SIG-M5 treated with dmso at 0.1 percent for 504 hours (cell line): ENCODE data around the gene RAB11FIP3.
"Not testable (repeated sequence)": the region's sequence is repeated elsewhere in the genome, so short reads cannot be mapped to it uniquely, and the experiment has no call there.

ENCODE experiments used
- DNase-seq: peaks from one replicate; lab custom pipeline; 2025; ENCODE audit not compliant: unreplicated experiment; lab: John Stamatoyannopoulos, UW

Gene RAB11FIP3

GRCh38 chr16:392450-393030 is 32.9 kb upstream of the RAB11FIP3 start:
- peak; percentile 79 for DNase-seq

GRCh38 chr16:396199-396598 is 29.2 kb upstream of the RAB11FIP3 start:
- DNase-seq, result no peak

DNA sequence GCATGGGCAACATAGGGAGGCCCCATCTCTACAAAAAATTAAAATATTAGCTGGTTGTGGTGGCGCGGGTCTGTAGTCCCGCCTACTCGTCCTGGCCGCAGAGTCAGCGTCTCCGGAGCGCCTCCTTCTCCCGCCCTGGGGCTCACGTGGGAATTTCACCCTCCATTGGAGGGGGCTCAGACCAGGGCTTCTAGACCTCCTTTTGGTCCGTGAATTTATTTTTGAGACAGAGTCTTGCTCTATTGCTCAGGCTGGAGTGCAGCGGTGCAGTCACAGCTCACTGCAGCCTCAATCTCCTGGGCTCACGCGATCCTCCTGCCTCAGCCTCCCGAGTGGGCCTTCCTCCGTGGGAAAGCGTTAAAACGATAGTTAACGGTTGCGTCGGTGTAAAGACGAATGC is 28.8 kb upstream of the RAB11FIP3 start:
- peak; percentile 52 for DNase-seq

GRCh38 chr16:397135-397661 is 28.3 kb upstream of the RAB11FIP3 start, which contains the start of gene NME4:
Gene NME4 (plus strand): TSS chr16:397199. CDS start chr16:397223, 24 bp downstream.
- DNase-seq, result peak; percentile 23

DNA sequence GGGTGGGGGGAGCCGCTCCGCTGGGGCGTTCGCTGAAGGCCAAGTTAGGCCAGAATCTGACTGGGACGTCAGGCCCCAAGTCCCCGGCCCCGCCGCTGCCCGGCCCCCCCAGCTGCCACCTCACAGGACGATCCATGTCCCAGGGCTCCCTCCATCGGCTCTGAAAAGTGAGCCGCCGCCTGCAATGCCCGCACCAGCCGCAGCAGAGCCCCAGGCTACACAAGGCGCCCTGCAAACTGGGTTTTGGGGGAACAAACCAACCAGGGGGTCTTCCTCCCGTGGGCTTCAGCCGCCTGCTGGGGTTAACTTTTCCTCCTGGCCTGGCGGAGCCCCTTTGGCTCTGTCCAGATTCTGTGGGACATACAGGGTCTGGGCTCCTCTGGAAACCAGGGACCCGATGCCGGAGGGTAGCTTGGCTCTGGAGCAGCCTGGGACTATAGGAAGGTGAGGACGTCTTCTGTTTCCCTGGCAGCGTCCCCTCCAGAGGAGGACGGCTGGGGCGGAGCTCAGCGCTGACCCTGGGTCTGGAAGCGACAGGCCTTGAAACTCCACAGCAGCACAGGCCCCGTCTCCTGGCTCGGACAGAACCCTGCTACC is 27.6 kb upstream of the RAB11FIP3 start:
- peak; percentile 70 for DNase-seq

DNA sequence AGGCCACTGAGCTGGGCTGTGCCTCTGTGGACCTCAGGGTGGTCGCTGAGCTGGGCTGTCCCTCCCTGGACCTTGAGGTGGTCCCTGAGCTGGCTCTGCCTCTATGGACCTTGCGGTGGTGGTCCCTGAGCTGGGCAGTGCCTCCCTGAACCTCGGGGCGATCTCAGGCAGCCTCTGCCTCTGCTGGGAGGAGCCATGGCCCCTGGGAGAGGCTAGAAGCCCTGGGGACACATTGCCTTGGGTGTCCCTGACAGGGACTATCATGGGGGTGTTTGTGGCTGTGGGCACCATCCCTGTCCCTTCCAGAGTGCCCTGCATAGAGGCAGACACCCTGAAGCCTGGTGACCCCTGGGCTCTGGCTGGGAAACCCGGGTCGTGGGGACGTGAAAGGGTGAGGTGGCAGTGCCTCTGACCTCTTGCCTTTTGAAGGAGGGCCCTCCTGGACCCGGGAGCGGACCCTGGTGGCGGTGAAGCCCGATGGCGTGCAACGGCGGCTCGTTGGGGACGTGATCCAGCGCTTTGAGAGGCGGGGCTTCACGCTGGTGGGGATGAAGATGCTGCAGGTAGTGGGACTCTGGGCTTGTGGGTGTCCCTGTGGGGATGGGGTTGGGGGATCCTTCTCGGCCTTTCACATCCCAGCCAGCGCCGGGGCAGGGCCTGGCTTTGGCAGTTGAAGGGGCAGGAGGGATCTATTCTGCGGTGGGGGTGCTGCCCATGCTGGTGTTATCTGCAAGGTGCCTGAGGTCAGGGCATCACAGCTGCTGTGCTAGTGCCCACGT is 26.7 kb upstream of the RAB11FIP3 start:
- no peak for DNase-seq

- DNase-seq, result no peak
Measured at GRCh38 chr16:399340-400019, 26.0 kb upstream of the RAB11FIP3 start.

DNA sequence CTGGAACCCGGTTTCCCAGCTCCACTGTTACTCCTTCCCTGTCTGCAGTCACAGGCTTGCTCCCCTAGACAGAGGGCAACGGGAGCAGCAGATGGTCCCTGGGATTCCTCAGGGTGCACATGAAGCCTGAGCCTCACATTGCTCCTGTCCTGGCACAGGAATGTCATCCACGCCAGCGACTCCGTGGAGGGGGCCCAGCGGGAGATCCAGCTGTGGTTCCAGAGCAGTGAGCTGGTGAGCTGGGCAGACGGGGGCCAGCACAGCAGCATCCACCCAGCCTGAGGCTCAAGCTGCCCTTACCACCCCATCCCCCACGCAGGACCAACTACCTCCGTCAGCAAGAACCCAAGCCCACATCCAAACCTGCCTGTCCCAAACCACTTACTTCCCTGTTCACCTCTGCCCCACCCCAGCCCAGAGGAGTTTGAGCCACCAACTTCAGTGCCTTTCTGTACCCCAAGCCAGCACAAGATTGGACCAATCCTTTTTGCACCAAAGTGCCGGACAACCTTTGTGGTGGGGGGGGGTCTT is 25.3 kb upstream of the RAB11FIP3 start:
- no peak for DNase-seq

GRCh38 chr16:401468-402348 is 23.7 kb upstream of the RAB11FIP3 start, which contains the start of gene DECR2:
Gene DECR2 (plus strand): TSS chr16:401885. CDS start chr16:401964, 79 bp downstream.
- DNase-seq, result peak; percentile 78

- no peak for DNase-seq
Measured at GRCh38 chr16:404971-405486, 20.4 kb upstream of the RAB11FIP3 start.

GRCh38 chr16:405548-406506 is 19.6 kb upstream of the RAB11FIP3 start:
- DNase-seq, result no peak

GRCh38 chr16:407253-407652 is 18.2 kb upstream of the RAB11FIP3 start:
- DNase-seq, result no peak

GRCh38 chr16:410516-411178 is 14.8 kb upstream of the RAB11FIP3 start:
- no peak for DNase-seq

- DNase-seq, result no peak
Measured at GRCh38 chr16:411576-412265, 13.7 kb upstream of the RAB11FIP3 start.

GRCh38 chr16:414395-415169 is 10.9 kb upstream of the RAB11FIP3 start:
- DNase-seq, result no peak

GRCh38 chr16:415170-415498 is 10.3 kb upstream of the RAB11FIP3 start:
- not testable (repeated sequence) for DNase-seq

DNA sequence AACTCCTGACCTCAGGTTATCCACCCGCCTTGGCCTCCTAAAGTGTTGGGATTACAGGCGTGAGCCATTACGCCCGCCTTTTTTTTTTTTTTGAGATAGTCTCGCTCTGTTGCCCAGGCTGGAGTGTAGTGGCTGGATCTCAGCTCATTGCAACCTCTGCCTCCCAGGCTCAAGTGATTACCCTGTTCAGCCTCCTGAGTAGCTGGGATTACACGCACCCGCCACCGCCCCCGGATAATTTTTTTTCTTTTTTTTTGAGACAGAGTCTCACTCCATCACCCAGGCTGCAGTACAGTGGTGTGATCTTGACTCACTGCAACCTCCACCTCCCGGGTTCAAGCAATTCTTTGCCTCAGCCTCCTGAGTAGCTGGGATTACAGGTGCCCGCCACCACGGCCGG is 3.3 kb upstream of the RAB11FIP3 start:
- not testable (repeated sequence) for DNase-seq
